Measurements from ENCODE around the gene KIAA0232.

KIAA0232 gene

GRCh38 chr4:6877067-6877466 lies 94.5 kb downstream of the KIAA0232 start:
- Histone ChIP-seq H3K4me3 (ENCODE audit: severe bottlenecking) (no peak overlapping the region), H3K9me3 (ENCODE audit: severe bottlenecking) (no peaks in the 10 kb centered on the region), H3K36me3 (ENCODE audit: low read depth) (peaks cover 65% of the 10 kb centered on the region), H3K4me1 (ENCODE audit: insufficient read depth, poor library complexity, severe bottlenecking) (no peaks in the 10 kb centered on the region), H3K27ac (ENCODE audit: poor library complexity, severe bottlenecking) (no peak overlapping the region), H3K27me3 (ENCODE audit: insufficient read depth, poor library complexity, severe bottlenecking) (no peaks in the 10 kb centered on the region)
- ATAC-seq (ENCODE audit: low read depth) (no peak), DNase-seq (ENCODE audit: low spot score) (no peak)
- TF ChIP-seq CTCF (IDR thresholded peaks at IDR 0.05; ENCODE audit: poor library complexity, severe bottlenecking), result no peak

- DNase-seq (ENCODE audit: low spot score), result no peak
- Histone ChIP-seq H3K9me3 (ENCODE audit: severe bottlenecking) (no peaks in the 10 kb centered on the region), H3K27ac (ENCODE audit: poor library complexity, severe bottlenecking) (no peak overlapping the region), H3K27me3 (ENCODE audit: insufficient read depth, poor library complexity, severe bottlenecking) (no peaks in the 10 kb centered on the region), H3K4me1 (ENCODE audit: insufficient read depth, poor library complexity, severe bottlenecking) (no peaks in the 10 kb centered on the region), H3K36me3 (ENCODE audit: low read depth) (peaks cover 71% of the 10 kb centered on the region), H3K4me3 (ENCODE audit: severe bottlenecking) (no peak overlapping the region)
- ATAC-seq (ENCODE audit: low read depth), result no peak
- no peak for TF ChIP-seq CTCF (IDR thresholded peaks at IDR 0.05; ENCODE audit: poor library complexity, severe bottlenecking)
Measured at GRCh38 chr4:6878451-6879059, 96.0 kb downstream of the KIAA0232 start.

GRCh38 chr4:6880691-6881090 lies 98.2 kb downstream of the KIAA0232 start:
- Histone ChIP-seq H3K4me1 (ENCODE audit: insufficient read depth, poor library complexity, severe bottlenecking) (no peaks in the 10 kb centered on the region), H3K27ac (ENCODE audit: poor library complexity, severe bottlenecking) (no peak overlapping the region), H3K36me3 (ENCODE audit: low read depth) (peaks cover 53% of the 10 kb centered on the region), H3K4me3 (ENCODE audit: severe bottlenecking) (no peak overlapping the region), H3K9me3 (ENCODE audit: severe bottlenecking) (no peaks in the 10 kb centered on the region), H3K27me3 (ENCODE audit: insufficient read depth, poor library complexity, severe bottlenecking) (no peaks in the 10 kb centered on the region)
- TF ChIP-seq CTCF (IDR thresholded peaks at IDR 0.05; ENCODE audit: poor library complexity, severe bottlenecking), result no peak
- no peak for ATAC-seq (ENCODE audit: low read depth)
- no peak for DNase-seq (ENCODE audit: low spot score)

GRCh38 chr4:6881908-6882307 lies 99.4 kb downstream of the KIAA0232 start:
- Histone ChIP-seq H3K4me3 (ENCODE audit: severe bottlenecking) (no peak overlapping the region), H3K36me3 (ENCODE audit: low read depth) (peaks cover 43% of the 10 kb centered on the region), H3K27me3 (ENCODE audit: insufficient read depth, poor library complexity, severe bottlenecking) (no peaks in the 10 kb centered on the region), H3K9me3 (ENCODE audit: severe bottlenecking) (no peaks in the 10 kb centered on the region), H3K27ac (ENCODE audit: poor library complexity, severe bottlenecking) (no peak overlapping the region), H3K4me1 (ENCODE audit: insufficient read depth, poor library complexity, severe bottlenecking) (no peaks in the 10 kb centered on the region)
- no peak for TF ChIP-seq CTCF (IDR thresholded peaks at IDR 0.05; ENCODE audit: poor library complexity, severe bottlenecking)
- DNase-seq (ENCODE audit: low spot score) (no peak), ATAC-seq (ENCODE audit: low read depth) (no peak)

- no peak overlapping the region for H3K27ac ChIP-seq (ENCODE audit: poor library complexity, severe bottlenecking)
- H3K36me3 ChIP-seq (ENCODE audit: low read depth), result peaks cover 28% of the 10 kb centered on the region
- no peaks in the 10 kb centered on the region for H3K27me3 ChIP-seq (ENCODE audit: insufficient read depth, poor library complexity, severe bottlenecking)
- no peak overlapping the region for H3K4me3 ChIP-seq (ENCODE audit: severe bottlenecking)
- H3K9me3 ChIP-seq (ENCODE audit: severe bottlenecking), result no peaks in the 10 kb centered on the region
- ATAC-seq (ENCODE audit: low read depth) (no peak), DNase-seq (ENCODE audit: low spot score) (no peak)
- TF ChIP-seq CTCF (IDR thresholded peaks at IDR 0.05; ENCODE audit: poor library complexity, severe bottlenecking), result no peak
- H3K4me1 ChIP-seq (ENCODE audit: insufficient read depth, poor library complexity, severe bottlenecking), result no peaks in the 10 kb centered on the region
Measured at GRCh38 chr4:6884341-6884870, 101.9 kb downstream of the KIAA0232 start.

Measured in RWPE2 (cell line).